Spleen (tissue), 7 donors: ENCODE results near the gene C19orf85.

ENCODE experiments used
- POLR2A ChIP-seq, 3 donors: fragments of 450-650 bp; IDR thresholded peaks; one replicate each; pipeline ENCODE4 v1.5.1; 2017; ENCODE audit warnings: antibody characterized with exemption in 3 of 3, mild to moderate bottlenecking in 1 of 3
- TF ChIP-seq, protein P1 (sequence below), 11 experiments: fragments of 200-600 bp in 7 of 11; fragments of 450-650 bp in 4 of 11; sonication (generic) in 4 of 11; IDR thresholded peaks in 8 of 11; conservative IDR thresholded peaks in 3 of 11; 1 replicate in 7 of 11; 2 replicates in 4 of 11; pipeline versions ENCODE4 v1.4.0 to v1.8.0; 2016 to 2021; ENCODE audit warnings: antibody characterized with exemption in 11 of 11, inconsistent platforms in 4 of 11, mild to moderate bottlenecking in 1 of 11
- donor health status: DM: no; HTN: no; CAD: no; lungs with moderate emphysema.
- donor health status: DM: no; HTN: no; CAD: no.
- donor health status: DM: no; HTN: no; CAD: no.

- TF ChIP-seq, protein P1, sequence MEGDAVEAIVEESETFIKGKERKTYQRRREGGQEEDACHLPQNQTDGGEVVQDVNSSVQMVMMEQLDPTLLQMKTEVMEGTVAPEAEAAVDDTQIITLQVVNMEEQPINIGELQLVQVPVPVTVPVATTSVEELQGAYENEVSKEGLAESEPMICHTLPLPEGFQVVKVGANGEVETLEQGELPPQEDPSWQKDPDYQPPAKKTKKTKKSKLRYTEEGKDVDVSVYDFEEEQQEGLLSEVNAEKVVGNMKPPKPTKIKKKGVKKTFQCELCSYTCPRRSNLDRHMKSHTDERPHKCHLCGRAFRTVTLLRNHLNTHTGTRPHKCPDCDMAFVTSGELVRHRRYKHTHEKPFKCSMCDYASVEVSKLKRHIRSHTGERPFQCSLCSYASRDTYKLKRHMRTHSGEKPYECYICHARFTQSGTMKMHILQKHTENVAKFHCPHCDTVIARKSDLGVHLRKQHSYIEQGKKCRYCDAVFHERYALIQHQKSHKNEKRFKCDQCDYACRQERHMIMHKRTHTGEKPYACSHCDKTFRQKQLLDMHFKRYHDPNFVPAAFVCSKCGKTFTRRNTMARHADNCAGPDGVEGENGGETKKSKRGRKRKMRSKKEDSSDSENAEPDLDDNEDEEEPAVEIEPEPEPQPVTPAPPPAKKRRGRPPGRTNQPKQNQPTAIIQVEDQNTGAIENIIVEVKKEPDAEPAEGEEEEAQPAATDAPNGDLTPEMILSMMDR (IDR thresholded peaks at IDR 0.05 in 8 of 11, conservative IDR thresholded peaks at IDR 0.05 in 3 of 11) = no peak
- no peak for TF ChIP-seq POLR2A (IDR thresholded peaks at IDR 0.05)
These were observed 41.1 kb downstream of the C19orf85 start for GRCh38 chr19:55423225-55424005.
